GM21737 (cell line): Measurements from ENCODE around the gene SH3YL1.

ENCODE experiments used
- ATAC-seq: cut with Tn5 transposase; IDR thresholded peaks from one replicate; pipeline ENCODE4 v1.9.1; 2021; ENCODE audit warnings: mild to moderate bottlenecking, moderate library complexity; ENCODE audit not compliant: unreplicated experiment

SH3YL1 gene

GRCh38 chr2:228115-228514 lies 35.7 kb downstream of the SH3YL1 start:
- ATAC-seq, result no peak

- no peak for ATAC-seq
These were observed 39.7 kb downstream of the SH3YL1 start for GRCh38 chr2:223971-224760.

GRCh38 chr2:223451-223850 lies 40.4 kb downstream of the SH3YL1 start:
- no peak for ATAC-seq

- ATAC-seq, result no peak
These were observed 47.8 kb downstream of the SH3YL1 start for GRCh38 chr2:216068-216467.

- no peak for ATAC-seq
These were observed 49.7 kb downstream of the SH3YL1 start for GRCh38 chr2:213932-214693.

GRCh38 chr2:211486-212184 lies 52.2 kb downstream of the SH3YL1 start:
- no peak for ATAC-seq

- ATAC-seq, result no peak
These were observed 53.2 kb downstream of the SH3YL1 start for GRCh38 chr2:210660-211059.

GRCh38 chr2:209470-209869 lies 54.4 kb downstream of the SH3YL1 start:
- ATAC-seq, result no peak

- ATAC-seq, result no peak
These were observed 55.5 kb downstream of the SH3YL1 start for GRCh38 chr2:208335-208734.

- ATAC-seq, result no peak
These were observed 59.8 kb downstream of the SH3YL1 start for GRCh38 chr2:203984-204383.

GRCh38 chr2:203401-203800 lies 60.4 kb downstream of the SH3YL1 start:
- ATAC-seq, result no peak

- no peak for ATAC-seq
These were observed 60.9 kb downstream of the SH3YL1 start for GRCh38 chr2:202945-203344.

- no peak for ATAC-seq
These were observed 62.0 kb downstream of the SH3YL1 start for GRCh38 chr2:201648-202433.

- ATAC-seq, result no peak
These were observed 64.5 kb downstream of the SH3YL1 start for GRCh38 chr2:199041-199966.

GRCh38 chr2:196406-196805 lies 67.4 kb downstream of the SH3YL1 start:
- ATAC-seq, result no peak

- ATAC-seq, result no peak
These were observed 67.9 kb downstream of the SH3YL1 start for GRCh38 chr2:195932-196331.

- no peak for ATAC-seq
These were observed 70.6 kb downstream of the SH3YL1 start for GRCh38 chr2:193141-193671.

GRCh38 chr2:191311-192190 lies 72.3 kb downstream of the SH3YL1 start:
- no peak for ATAC-seq

GRCh38 chr2:187825-188224 lies 76.0 kb downstream of the SH3YL1 start:
- no peak for ATAC-seq
